ENCODE data around the gene PTPRB. TPM values are rescaled to one million over a fixed set of nuclear protein-coding genes. Genes with fewer than 3 reads are reported as not detected.

PTPRB gene
- total and polyA plus RNA-seq, 2 donors (not counting 3 experiments of a cell fraction or from before 2014, with no cell fraction given), result 64.1 to 151 TPM

GRCh38 chr12:70664465-70664881, 27.2 kb upstream of the PTPRB start:
- intact Hi-C loops (cut with micrococcal nuclease) (no loop called here), dilution Hi-C loops (cut with MboI; ENCODE audit: extremely low pct_ligation_motif_present, low sequenced_read_pairs) (no loop called here)
- Histone ChIP-seq H3K27ac (ENCODE audit: insufficient read depth, low read depth, low read length) (peak overlapping the region; percentile 15), H3K4me3 (replicated peaks in 1 of 3; ENCODE audit: insufficient read depth in 1 of 3, low read depth in 1 of 3, low read length in 3 of 3) (peak overlapping the region in 1 of 3 experiments; percentile 17), H3K4me2 (ENCODE audit: insufficient read depth, low read length) (peak overlapping the region; percentile 55), H3K9ac (replicated peaks; ENCODE audit: extremely low read depth, insufficient read depth, low read length) (peak overlapping the region; percentile 30), H3K9me3 (replicated peaks; ENCODE audit: control insufficient read depth, insufficient read depth, low read length) (no peaks in the 10 kb centered on the region), H4K20me1 (replicated peaks; ENCODE audit: control insufficient read depth, extremely low read depth, insufficient read depth, low read length) (no peaks in the 10 kb centered on the region), H3K9me1 (replicated peaks; ENCODE audit: control insufficient read depth, extremely low read depth, insufficient read depth, low read length) (no peaks in the 10 kb centered on the region), H3K36me3 (ENCODE audit: control insufficient read depth in 2 of 2, extremely low read depth in 1 of 2, insufficient read depth in 2 of 2, low read length in 2 of 2) (no peaks in the 10 kb centered on the region), H3K27me3 (ENCODE audit: control insufficient read depth in 2 of 2, insufficient read depth in 2 of 2, low read length in 2 of 2) (no peaks in the 10 kb centered on the region), H2AFZ (ENCODE audit: low read depth, low read length) (peak overlapping the region; percentile 58), H3K79me2 (ENCODE audit: control insufficient read depth, insufficient read depth, low read length) (no peaks in the 10 kb centered on the region), H3K4me1 (ENCODE audit: control insufficient read depth, extremely low read depth, insufficient read depth, low read length) (peaks cover 40% of the 10 kb centered on the region)
- TF ChIP-seq JUN (IDR thresholded peaks at IDR 0.05; ENCODE audit: borderline replicate concordance, insufficient read depth, insufficient read length, low read depth), result no peak
- TF ChIP-seq FOS (IDR thresholded peaks at IDR 0.05; ENCODE audit: borderline replicate concordance, insufficient read depth, low read length), result no peak
- TF ChIP-seq CTCF (IDR thresholded peaks at IDR 0.05; ENCODE audit: extremely low read depth in 1 of 2, insufficient read depth in 1 of 2, low read depth in 1 of 2, low read length in 2 of 2), result no peak
- no peak for TF ChIP-seq POLR2A (IDR thresholded peaks at IDR 0.05; ENCODE audit: low read depth, low read length)
- TF ChIP-seq GATA2 (IDR thresholded peaks at IDR 0.05; ENCODE audit: insufficient read depth, insufficient read length, low read depth, low read length), result no peak
- TF ChIP-seq POLR2AphosphoS5 (IDR thresholded peaks at IDR 0.05; ENCODE audit: insufficient read depth, low read depth, low read length), result no peak
- no peak for TF ChIP-seq MAX (IDR thresholded peaks at IDR 0.05; ENCODE audit: insufficient read depth, insufficient read length)
- ChIA-PET CTCF (interaction anchor here (0.8 to 1.3 kb wide), 12 partner anchors 12 to 88 kb away, joined by 3 to 6 read pairs (median 4); partner anchors contain the start of gene PTPRB), POLR2A (no interaction called here)
- no TSS peak for BruUV-seq (replicated peaks)
- DNase-seq (ENCODE audit: low read depth, low spot score) (peak; percentile 80), FAIRE-seq (peak; percentile 4)
